ENCODE data around the gene BCL3.

GRCh38 chr19:44710483-44710882 lies 38.0 kb upstream of the BCL3 start:
- TF ChIP-seq, protein P1, sequence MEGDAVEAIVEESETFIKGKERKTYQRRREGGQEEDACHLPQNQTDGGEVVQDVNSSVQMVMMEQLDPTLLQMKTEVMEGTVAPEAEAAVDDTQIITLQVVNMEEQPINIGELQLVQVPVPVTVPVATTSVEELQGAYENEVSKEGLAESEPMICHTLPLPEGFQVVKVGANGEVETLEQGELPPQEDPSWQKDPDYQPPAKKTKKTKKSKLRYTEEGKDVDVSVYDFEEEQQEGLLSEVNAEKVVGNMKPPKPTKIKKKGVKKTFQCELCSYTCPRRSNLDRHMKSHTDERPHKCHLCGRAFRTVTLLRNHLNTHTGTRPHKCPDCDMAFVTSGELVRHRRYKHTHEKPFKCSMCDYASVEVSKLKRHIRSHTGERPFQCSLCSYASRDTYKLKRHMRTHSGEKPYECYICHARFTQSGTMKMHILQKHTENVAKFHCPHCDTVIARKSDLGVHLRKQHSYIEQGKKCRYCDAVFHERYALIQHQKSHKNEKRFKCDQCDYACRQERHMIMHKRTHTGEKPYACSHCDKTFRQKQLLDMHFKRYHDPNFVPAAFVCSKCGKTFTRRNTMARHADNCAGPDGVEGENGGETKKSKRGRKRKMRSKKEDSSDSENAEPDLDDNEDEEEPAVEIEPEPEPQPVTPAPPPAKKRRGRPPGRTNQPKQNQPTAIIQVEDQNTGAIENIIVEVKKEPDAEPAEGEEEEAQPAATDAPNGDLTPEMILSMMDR (IDR thresholded peaks at IDR 0.05): no peak
- no peak for TF ChIP-seq HMGA2 (CRISPR knock-in tag; IDR thresholded peaks at IDR 0.05)
- no peak for TF ChIP-seq MXD4 (CRISPR knock-in tag; IDR thresholded peaks at IDR 0.05; ENCODE audit: borderline replicate concordance)
- TF ChIP-seq FOXP1 (CRISPR knock-in tag; IDR thresholded peaks at IDR 0.05; ENCODE audit: borderline replicate concordance): no peak

Data from WTC11 (cell line).